HepG2 (cell line): ENCODE measurements around the gene PLXNA3. TPM values are rescaled to one million over a fixed set of nuclear protein-coding genes. Genes with fewer than 3 reads are reported as not detected.
A peak's percentile ranks its signal among the peaks of the same experiment; 100 is the strongest.

Experiments used
- ARNT2 ChIP-seq: sonication (generic); formaldehyde crosslinking; IDR thresholded peaks from 2 replicates; pipeline ENCODE4 v1.8.0; 2022; ENCODE audit warnings: mild to moderate bottlenecking, low read depth, missing genetic modification reagents, moderate library complexity
- GLI4 ChIP-seq: sonication (generic); formaldehyde crosslinking; IDR thresholded peaks from 2 replicates; pipeline ENCODE4 v1.5.1; 2020; ENCODE audit warnings: missing genetic modification reagents, mild to moderate bottlenecking, moderate library complexity, borderline replicate concordance
- HNRNPL ChIP-seq: fragments of 200-400 bp; formaldehyde crosslinking; IDR thresholded peaks from 2 replicates; pipeline ENCODE4 v1.6.1; 2017; ENCODE audit warnings: mild to moderate bottlenecking, low read depth, low read length
- KMT2A ChIP-seq: sonication (generic); formaldehyde crosslinking; IDR thresholded peaks from 2 replicates; pipeline ENCODE4 v1.4.0; 2020; ENCODE audit warnings: missing genetic modification reagents
- SAP130 ChIP-seq: IDR thresholded peaks from 2 replicates; pipeline ENCODE4 v1.6.1; 2016; ENCODE audit warnings: low read depth
- SMC3 ChIP-seq: IDR thresholded peaks from 2 replicates; pipeline ENCODE4 v1.6.1; 2011; ENCODE audit warnings: low read length, improper control_type of control experiment
- STAG1 ChIP-seq: sonication (generic); formaldehyde crosslinking; IDR thresholded peaks from 2 replicates; pipeline ENCODE4 v1.4.0; 2020; ENCODE audit warnings: missing genetic modification reagents
- WIZ ChIP-seq: sonication (generic); formaldehyde crosslinking; IDR thresholded peaks from 2 replicates; pipeline ENCODE4 v1.5.1; 2020; ENCODE audit warnings: mild to moderate bottlenecking, missing genetic modification reagents
- ZNF224 ChIP-seq: sonication (generic); formaldehyde crosslinking; IDR thresholded peaks from 2 replicates; pipeline ENCODE4 v1.5.0; 2020; ENCODE audit warnings: mild to moderate bottlenecking, missing genetic modification reagents
- ZNF337 ChIP-seq: sonication (generic); formaldehyde crosslinking; IDR thresholded peaks from 2 replicates; pipeline ENCODE4 v1.5.1; 2020; ENCODE audit warnings: missing genetic modification reagents, low read depth, mild to moderate bottlenecking, borderline replicate concordance
- ZNF652 ChIP-seq: IDR thresholded peaks from 2 replicates; pipeline ENCODE4 v1.6.1; 2016; ENCODE audit warnings: low read depth, borderline replicate concordance
- polyA plus RNA-seq, 8 experiments: library from polyadenylated mRNA; depleted of rRNA in 3 of 8; stranded (reverse) in 7 of 8; unstranded in 1 of 8; fragments of >200 nt; fragmentation: Illumina TruSeq in 4 of 8; extraction: Trizol in 4 of 8; gene quantifications; 2 replicates each; pipeline versions ENCODE4 v1.2.1 to v1.2.3, GENCODE V29; 2011 to 2016; ENCODE audit warnings: low read depth in 4 of 8, missing spikeins in 1 of 8, mixed read lengths in 1 of 8; ENCODE audit not compliant: insufficient read depth in 1 of 8
- total RNA-seq, 5 experiments: library from RNA; depleted of rRNA; stranded (reverse); fragments of >200 nt; fragmentation: Illumina TruSeq; extraction: Trizol; gene quantifications; 2 replicates each; pipeline ENCODE4 v1.2.3, GENCODE V29; 2016; ENCODE audit warnings: low read depth in 1 of 5
- TF ChIP-seq, protein P1 (sequence below): sonication (generic); formaldehyde crosslinking; IDR thresholded peaks from 2 replicates; pipeline ENCODE4 v1.8.0; 2022; ENCODE audit warnings: low read depth, missing genetic modification reagents
- TF ChIP-seq, protein P2 (sequence below): sonication (generic); formaldehyde crosslinking; IDR thresholded peaks from 2 replicates; pipeline ENCODE4 v1.8.0; 2022; ENCODE audit warnings: mild to moderate bottlenecking, missing genetic modification reagents; ENCODE audit not compliant: insufficient replicate concordance
- TF ChIP-seq, protein P3 (sequence below): sonication (generic); formaldehyde crosslinking; IDR thresholded peaks from 2 replicates; pipeline ENCODE4 v1.5.0; 2020; ENCODE audit warnings: mild to moderate bottlenecking, missing genetic modification reagents
- TF ChIP-seq, protein P4 (sequence below), 2 experiments: sonication (generic) in 1 of 2; formaldehyde crosslinking in 1 of 2; IDR thresholded peaks; 2 replicates each; pipeline versions ENCODE4 v1.6.1 to v1.9.0; 2014 to 2022; ENCODE audit warnings: antibody characterized with exemption in 1 of 2, borderline replicate concordance in 1 of 2, inconsistent platforms in 1 of 2, low read depth in 1 of 2, missing genetic modification reagents in 1 of 2

Gene PLXNA3
- total and polyA plus RNA-seq, 2 of the 13 experiments (the other 11 are each of a cell fraction or from before 2014, with no cell fraction given): 5.8 to 20.6 TPM

DNA sequence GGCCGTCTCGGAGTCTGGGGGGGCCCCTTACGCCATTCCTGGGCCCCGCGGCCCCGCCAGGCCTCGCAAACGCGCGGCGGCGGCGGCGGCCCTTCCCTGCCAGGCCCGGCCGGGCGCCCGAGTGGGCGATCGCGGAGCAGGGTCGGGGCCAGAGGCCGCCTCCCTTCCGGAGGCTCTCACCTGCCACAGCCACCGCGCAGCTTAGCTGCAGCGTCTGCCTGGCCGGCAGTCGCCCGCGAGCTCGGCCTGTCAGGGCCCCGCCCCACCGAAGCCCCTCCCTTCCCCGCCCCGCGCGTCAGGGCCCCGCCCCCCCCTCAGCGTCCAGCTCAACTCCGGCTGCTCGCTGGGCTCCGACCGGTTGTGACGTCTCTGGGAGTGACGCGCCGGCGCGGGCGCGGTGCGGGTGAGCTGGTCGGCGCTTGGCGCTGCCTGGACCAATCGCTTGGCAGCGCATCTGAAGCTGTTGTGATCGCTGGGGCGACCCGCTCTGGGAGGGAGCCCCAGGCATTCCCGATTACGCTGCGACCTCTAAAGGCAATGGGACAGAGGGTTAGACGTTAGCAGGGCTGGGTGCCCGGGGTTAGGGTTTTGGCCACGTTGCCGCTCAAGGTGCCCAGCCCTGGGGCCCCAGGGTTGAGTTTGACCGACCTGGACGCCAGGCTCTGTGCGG is 32.5 kb downstream of the PLXNA3 start, which contains the start of gene SLC10A3 (continued):
- TF ChIP-seq, protein P1, sequence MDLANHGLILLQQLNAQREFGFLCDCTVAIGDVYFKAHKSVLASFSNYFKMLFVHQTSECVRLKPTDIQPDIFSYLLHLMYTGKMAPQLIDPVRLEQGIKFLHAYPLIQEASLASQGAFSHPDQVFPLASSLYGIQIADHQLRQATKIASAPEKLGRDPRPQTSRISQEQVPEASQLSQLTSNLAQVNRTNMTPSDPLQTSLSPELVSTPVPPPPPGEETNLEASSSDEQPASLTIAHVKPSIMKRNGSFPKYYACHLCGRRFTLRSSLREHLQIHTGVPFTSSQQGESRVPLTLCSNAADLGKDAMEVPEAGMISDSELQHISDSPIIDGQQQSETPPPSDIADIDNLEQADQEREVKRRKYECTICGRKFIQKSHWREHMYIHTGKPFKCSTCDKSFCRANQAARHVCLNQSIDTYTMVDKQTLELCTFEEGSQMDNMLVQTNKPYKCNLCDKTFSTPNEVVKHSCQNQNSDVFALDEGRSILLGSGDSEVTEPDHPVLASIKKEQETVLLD: no peak
- TF ChIP-seq KMT2A (CRISPR knock-in tag) (no peak), WIZ (CRISPR knock-in tag) (no peak), SAP130 (CRISPR knock-in tag) (peak; percentile 62), STAG1 (CRISPR knock-in tag) (peak; percentile 33), ZNF337 (CRISPR knock-in tag) (no peak), SMC3 (no peak), ZNF652 (CRISPR knock-in tag) (no peak), HNRNPL (no peak), GLI4 (no peak), ZNF224 (CRISPR knock-in tag) (no peak), ARNT2 (CRISPR knock-in tag) (0 out of 2 replicates have a peak, but pooled peaks have one; percentile 9)
- TF ChIP-seq, protein P2, sequence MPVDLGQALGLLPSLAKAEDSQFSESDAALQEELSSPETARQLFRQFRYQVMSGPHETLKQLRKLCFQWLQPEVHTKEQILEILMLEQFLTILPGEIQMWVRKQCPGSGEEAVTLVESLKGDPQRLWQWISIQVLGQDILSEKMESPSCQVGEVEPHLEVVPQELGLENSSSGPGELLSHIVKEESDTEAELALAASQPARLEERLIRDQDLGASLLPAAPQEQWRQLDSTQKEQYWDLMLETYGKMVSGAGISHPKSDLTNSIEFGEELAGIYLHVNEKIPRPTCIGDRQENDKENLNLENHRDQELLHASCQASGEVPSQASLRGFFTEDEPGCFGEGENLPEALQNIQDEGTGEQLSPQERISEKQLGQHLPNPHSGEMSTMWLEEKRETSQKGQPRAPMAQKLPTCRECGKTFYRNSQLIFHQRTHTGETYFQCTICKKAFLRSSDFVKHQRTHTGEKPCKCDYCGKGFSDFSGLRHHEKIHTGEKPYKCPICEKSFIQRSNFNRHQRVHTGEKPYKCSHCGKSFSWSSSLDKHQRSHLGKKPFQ (CRISPR knock-in tag): no peak
- TF ChIP-seq, protein P3, sequence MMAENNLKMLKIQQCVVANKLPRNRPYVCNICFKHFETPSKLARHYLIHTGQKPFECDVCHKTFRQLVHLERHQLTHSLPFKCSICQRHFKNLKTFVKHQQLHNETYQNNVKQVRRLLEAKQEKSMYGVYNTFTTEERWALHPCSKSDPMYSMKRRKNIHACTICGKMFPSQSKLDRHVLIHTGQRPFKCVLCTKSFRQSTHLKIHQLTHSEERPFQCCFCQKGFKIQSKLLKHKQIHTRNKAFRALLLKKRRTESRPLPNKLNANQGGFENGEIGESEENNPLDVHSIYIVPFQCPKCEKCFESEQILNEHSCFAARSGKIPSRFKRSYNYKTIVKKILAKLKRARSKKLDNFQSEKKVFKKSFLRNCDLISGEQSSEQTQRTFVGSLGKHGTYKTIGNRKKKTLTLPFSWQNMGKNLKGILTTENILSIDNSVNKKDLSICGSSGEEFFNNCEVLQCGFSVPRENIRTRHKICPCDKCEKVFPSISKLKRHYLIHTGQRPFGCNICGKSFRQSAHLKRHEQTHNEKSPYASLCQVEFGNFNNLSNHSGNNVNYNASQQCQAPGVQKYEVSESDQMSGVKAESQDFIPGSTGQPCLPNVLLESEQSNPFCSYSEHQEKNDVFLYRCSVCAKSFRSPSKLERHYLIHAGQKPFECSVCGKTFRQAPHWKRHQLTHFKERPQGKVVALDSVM (CRISPR knock-in tag): peak; percentile 28; the same call in 1 of the 2 replicates
- TF ChIP-seq, protein P4, sequence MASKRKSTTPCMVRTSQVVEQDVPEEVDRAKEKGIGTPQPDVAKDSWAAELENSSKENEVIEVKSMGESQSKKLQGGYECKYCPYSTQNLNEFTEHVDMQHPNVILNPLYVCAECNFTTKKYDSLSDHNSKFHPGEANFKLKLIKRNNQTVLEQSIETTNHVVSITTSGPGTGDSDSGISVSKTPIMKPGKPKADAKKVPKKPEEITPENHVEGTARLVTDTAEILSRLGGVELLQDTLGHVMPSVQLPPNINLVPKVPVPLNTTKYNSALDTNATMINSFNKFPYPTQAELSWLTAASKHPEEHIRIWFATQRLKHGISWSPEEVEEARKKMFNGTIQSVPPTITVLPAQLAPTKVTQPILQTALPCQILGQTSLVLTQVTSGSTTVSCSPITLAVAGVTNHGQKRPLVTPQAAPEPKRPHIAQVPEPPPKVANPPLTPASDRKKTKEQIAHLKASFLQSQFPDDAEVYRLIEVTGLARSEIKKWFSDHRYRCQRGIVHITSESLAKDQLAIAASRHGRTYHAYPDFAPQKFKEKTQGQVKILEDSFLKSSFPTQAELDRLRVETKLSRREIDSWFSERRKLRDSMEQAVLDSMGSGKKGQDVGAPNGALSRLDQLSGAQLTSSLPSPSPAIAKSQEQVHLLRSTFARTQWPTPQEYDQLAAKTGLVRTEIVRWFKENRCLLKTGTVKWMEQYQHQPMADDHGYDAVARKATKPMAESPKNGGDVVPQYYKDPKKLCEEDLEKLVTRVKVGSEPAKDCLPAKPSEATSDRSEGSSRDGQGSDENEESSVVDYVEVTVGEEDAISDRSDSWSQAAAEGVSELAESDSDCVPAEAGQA (IDR thresholded peaks at IDR 0.05; ENCODE audit: low read depth): peak; percentile 55; the same call in 1 of the 2 replicates
- TF ChIP-seq, protein P4 (CRISPR knock-in tag; IDR thresholded peaks at IDR 0.05; ENCODE audit: borderline replicate concordance): no peak
